ENCODE measurements around the gene EID2B. TPM values are rescaled to one million over a fixed set of nuclear protein-coding genes. Genes with fewer than 3 reads are reported as not detected.
A peak's percentile ranks its signal among the peaks of the same experiment; 100 is the strongest.

EID2B gene
- total and polyA plus RNA-seq, 2 of the 13 experiments (the other 11 are each of a cell fraction or from before 2014, with no cell fraction given): 2.5 to 3.7 TPM

GRCh38 chr19:39532233-39533002 lies at the start of gene EID2B (continued):
- TF ChIP-seq MEIS2 (CRISPR knock-in tag; IDR thresholded peaks at IDR 0.05) (peak; percentile 24; the same call in 1 of the 2 replicates), ZMYM4 (CRISPR knock-in tag; IDR thresholded peaks at IDR 0.05) (peak; percentile 65; the same call in 1 of the 2 replicates), JUNB (CRISPR knock-in tag; IDR thresholded peaks at IDR 0.05; ENCODE audit: borderline replicate concordance) (no peak), CENPX (CRISPR knock-in tag; IDR thresholded peaks at IDR 0.05) (no peak), DNMT1 (CRISPR knock-in tag; IDR thresholded peaks at IDR 0.05) (no peak), CSRNP2 (CRISPR knock-in tag; conservative IDR thresholded peaks at IDR 0.05; ENCODE audit: low read depth) (no peak), ZNF142 (CRISPR knock-in tag; IDR thresholded peaks at IDR 0.05) (no peak), ZNF296 (CRISPR knock-in tag; conservative IDR thresholded peaks at IDR 0.05) (no peak), ZNF501 (CRISPR knock-in tag; IDR thresholded peaks at IDR 0.05) (peak; percentile 74), ZNF275 (CRISPR knock-in tag; IDR thresholded peaks at IDR 0.05; ENCODE audit: borderline replicate concordance) (0 out of 2 replicates have a peak, but pooled peaks have one; percentile 29), ZSCAN20 (CRISPR knock-in tag; IDR thresholded peaks at IDR 0.05; ENCODE audit: borderline replicate concordance) (no peak), TRAFD1 (CRISPR knock-in tag; IDR thresholded peaks at IDR 0.05; ENCODE audit: borderline replicate concordance) (no peak; the same call in 1 of the 2 replicates), ZNF605 (CRISPR knock-in tag; IDR thresholded peaks at IDR 0.05) (0 out of 2 replicates have a peak, but pooled peaks have one; percentile 19), MAFK (conservative IDR thresholded peaks at IDR 0.05 in 1 of 2, IDR thresholded peaks at IDR 0.05 in 1 of 2; ENCODE audit: low read length in 2 of 2) (no peak), BRCA1 (CRISPR knock-in tag; IDR thresholded peaks at IDR 0.05) (no peak), ZNF335 (CRISPR knock-in tag; IDR thresholded peaks at IDR 0.05) (no peak)

Measured in HepG2 (cell line).